GM12878 (cell line): ENCODE measurements around the gene CNTNAP2. TPM values are rescaled to one million over a fixed set of nuclear protein-coding genes. Genes with fewer than 3 reads are reported as not detected.

ENCODE experiments used
- ATAC-seq: fragments of 200-7000 bp; cut with Tn5 transposase; 3 replicates; pipeline ENCODE4 v1.9.1; 2020; ENCODE audit warnings: mild to moderate bottlenecking, moderate library complexity
- BruUV-seq: library from RNA; stranded (reverse); fragments of 400-500 nt; replicated peaks from 2 replicates; lab custom pipeline; 2021; lab: Mats Ljungman, UMichigan
- CTCF ChIA-PET: fragments of 300-600 bp; sonication (Branson Sonifier 250); formaldehyde crosslinking; extraction: SDS; loops from one replicate; lab custom pipeline; 2021; ENCODE audit warnings: inconsistent platforms; lab: Yijun Ruan, JAX
- POLR2A ChIA-PET: fragments of 350-600 bp; formaldehyde crosslinking; extraction: SDS; loops from one replicate; lab custom pipeline; 2021; ENCODE audit warnings: inconsistent platforms; lab: Charles Lee
- RAD21 ChIA-PET: fragments of 300-600 bp; sonication (Branson Sonifier 250); formaldehyde crosslinking; loops from one replicate; lab custom pipeline; 2023; ENCODE audit warnings: antibody characterized with exemption; ENCODE audit not compliant: unreplicated experiment; lab: Charles Lee
- SMC1A ChIA-PET: fragments of 300-600 bp; sonication (Branson Sonifier 250); formaldehyde crosslinking; loops from one replicate; lab custom pipeline; 2023; ENCODE audit not compliant: unreplicated experiment, uncharacterized antibody; lab: Charles Lee
- DNase-seq: peaks from one replicate; pipeline ENCODE4 v3.0.0-alpha.2; 2011; ENCODE audit warnings: low read depth, low spot score
- FAIRE-seq: peaks from 3 replicates; lab custom pipeline; 2011; peaks lifted over from hg19 to GRCh38; lab: Jason Lieb, UNC
- H2AFZ ChIP-seq: 2 replicates; pipeline ENCODE4 v1.6.0; 2011; ENCODE audit warnings: low read depth, low read length, control low read depth; ENCODE audit not compliant: control insufficient read depth
- H3K27ac ChIP-seq: 2 replicates; pipeline ENCODE4 v1.5.1; 2011; ENCODE audit warnings: control low read depth; ENCODE audit not compliant: control insufficient read depth, insufficient read depth
- H3K27me3 ChIP-seq, 2 experiments: replicated peaks in 1 of 2; 2 replicates each; pipeline versions ENCODE4 v1.6.0 to v1.6.1; 2011; ENCODE audit warnings: low read length in 1 of 2; ENCODE audit not compliant: control insufficient read depth in 2 of 2, insufficient read depth in 2 of 2
- H3K36me3 ChIP-seq, 2 experiments: 2 replicates each; pipeline ENCODE4 v1.5.1; 2011; ENCODE audit warnings: low read length in 1 of 2; ENCODE audit not compliant: control insufficient read depth in 2 of 2, insufficient read depth in 2 of 2
- H3K4me1 ChIP-seq: 2 replicates; pipeline ENCODE4 v1.6.1; 2011; ENCODE audit warnings: mild to moderate bottlenecking, low read length, moderate library complexity, mixed read lengths; ENCODE audit not compliant: control insufficient read depth, insufficient read depth
- H3K4me2 ChIP-seq: 2 replicates; pipeline ENCODE4 v1.6.0; 2011; ENCODE audit warnings: control low read depth; ENCODE audit not compliant: control insufficient read depth, insufficient read depth
- H3K4me3 ChIP-seq: fragments of 200-600 bp; sonication (generic); 2 replicates; pipeline ENCODE4 v1.5.1; 2016
- H3K79me2 ChIP-seq: 2 replicates; pipeline ENCODE4 v1.6.0; 2011; ENCODE audit warnings: low read length; ENCODE audit not compliant: control insufficient read depth, insufficient read depth
- H3K9ac ChIP-seq: 2 replicates; pipeline ENCODE4 v1.8.0; 2011; ENCODE audit warnings: low read length, control low read depth, mixed read lengths; ENCODE audit not compliant: control insufficient read depth, insufficient read depth
- H3K9me3 ChIP-seq: replicated peaks from 3 replicates; pipeline ENCODE4 v1.5.1; 2011; ENCODE audit warnings: mild to moderate bottlenecking, low read length; ENCODE audit not compliant: control insufficient read depth, insufficient read depth
- H4K20me1 ChIP-seq: 2 replicates; pipeline ENCODE4 v1.6.0; 2011; ENCODE audit not compliant: control insufficient read depth, insufficient read depth
- ATF3 ChIP-seq: IDR thresholded peaks from 2 replicates; pipeline ENCODE4 v1.6.1; 2011; ENCODE audit warnings: low read depth, mild to moderate bottlenecking, low read length, moderate library complexity, borderline replicate concordance; ENCODE audit errors: extremely low read depth
- CBX5 ChIP-seq: sonication (generic); IDR thresholded peaks from 2 replicates; pipeline ENCODE4 v1.6.1; 2016; ENCODE audit warnings: low read depth, moderate library complexity, mild to moderate bottlenecking, inconsistent platforms
- CREM ChIP-seq: IDR thresholded peaks from 2 replicates; pipeline ENCODE4 v1.6.1; 2014; ENCODE audit warnings: antibody characterized with exemption, low read depth
- HDAC6 ChIP-seq: fragments of 200-600 bp; sonication (generic); IDR thresholded peaks from one replicate; pipeline ENCODE4 v1.8.0; 2017; ENCODE audit warnings: antibody characterized with exemption; ENCODE audit not compliant: unreplicated experiment
- MTA2 ChIP-seq: fragments of 450-650 bp; IDR thresholded peaks from 2 replicates; pipeline ENCODE4 v1.6.1; 2016; ENCODE audit warnings: low read depth, mild to moderate bottlenecking, moderate library complexity
- POLR2AphosphoS5 ChIP-seq: IDR thresholded peaks from 2 replicates; pipeline ENCODE4 v1.6.1; 2011; ENCODE audit warnings: mild to moderate bottlenecking, low read length, inconsistent platforms
- RAD21 ChIP-seq: IDR thresholded peaks from 2 replicates; pipeline ENCODE4 v1.6.1; 2011; ENCODE audit warnings: mild to moderate bottlenecking, low read depth, low read length, moderate library complexity; ENCODE audit not compliant: insufficient read depth
- SIX5 ChIP-seq: IDR thresholded peaks from 2 replicates; pipeline ENCODE4 v1.6.1; 2011; ENCODE audit warnings: mild to moderate bottlenecking, low read depth, low read length, moderate library complexity; ENCODE audit not compliant: severe bottlenecking
- ZBTB33 ChIP-seq: fragments of 450-650 bp; IDR thresholded peaks from 2 replicates; pipeline ENCODE4 v1.6.1; 2017; ENCODE audit warnings: mild to moderate bottlenecking
- WGBS: methylation state at CpG from one replicate; pipeline ENCODE4 v1.1.6; 2016; ENCODE audit warnings: low lambda C conversion rate; ENCODE audit not compliant: insufficient replicate concordance, insufficient coverage; ENCODE audit errors: missing lambda C conversion rate; 5-methylcytosine and 5-hydroxymethylcytosine counted together
- in situ Hi-C: fragments of 300-500 bp; cut with MboI; formaldehyde crosslinking; loops from 9 replicates; pipeline ENCODE4 v1.14.3; 2018; ENCODE audit warnings: mixed read lengths
- intact Hi-C: fragments of 100-400 bp; cut with micrococcal nuclease; formaldehyde crosslinking; loops from one replicate; pipeline ENCODE4 v1.14.2; 2022; ENCODE audit not compliant: unreplicated experiment
- polyA plus RNA-seq, 11 experiments: library from polyadenylated mRNA; depleted of rRNA in 4 of 11; unstranded in 6 of 11; stranded (reverse) in 5 of 11; fragments of >200 nt; fragmentation: Nextera tagmentation in 4 of 11; fragmentation: Illumina TruSeq in 1 of 11; extraction: Ambion mirVana in 4 of 11; extraction: Trizol in 1 of 11; gene quantifications; 1 replicate in 1 of 11; 2 replicates in 10 of 11; pipeline versions ENCODE4 v1.2.1 to v1.2.3, GENCODE V29; 2011 to 2016; ENCODE audit warnings: inconsistent platforms in 2 of 11, missing spikeins in 2 of 11, low read depth in 1 of 11
- total RNA-seq, 4 experiments: library from RNA; depleted of rRNA in 3 of 4; stranded (reverse); fragments of >200 nt in 3 of 4; fragmentation: Illumina TruSeq in 1 of 4; extraction: Trizol in 1 of 4; gene quantifications; 2 replicates each; pipeline versions ENCODE4 v1.2.1 to v1.2.3, GENCODE V29; 2013 to 2021
- TF ChIP-seq, protein P1 (sequence below): fragments of 450-650 bp; IDR thresholded peaks from 2 replicates; pipeline ENCODE4 v1.6.1; 2016; ENCODE audit warnings: mild to moderate bottlenecking
- TF ChIP-seq, protein P2 (sequence below): IDR thresholded peaks from 2 replicates; pipeline ENCODE4 v1.6.1; 2011; ENCODE audit warnings: borderline replicate concordance, low read depth, mild to moderate bottlenecking, moderate library complexity, mixed read lengths, low read length; ENCODE audit not compliant: insufficient read depth; ENCODE audit errors: extremely low read length
- TF ChIP-seq, protein P3 (sequence below): IDR thresholded peaks from 2 replicates; pipeline ENCODE4 v1.6.1; 2012; ENCODE audit warnings: mild to moderate bottlenecking, low read depth, low read length

Gene CNTNAP2
- total and polyA plus RNA-seq, 10 of the 15 experiments (the other 5 are each of a cell fraction or from before 2014, with no cell fraction given), result 0.03 to 0.08 (median 0.03) TPM; not detected in 7

GRCh38 chr7:148245381-148245780 is 2128.8 kb downstream of the CNTNAP2 start (continued):
- TF ChIP-seq ZBTB33 (no peak), ATF3 (no peak)
- TF ChIP-seq, protein P1, sequence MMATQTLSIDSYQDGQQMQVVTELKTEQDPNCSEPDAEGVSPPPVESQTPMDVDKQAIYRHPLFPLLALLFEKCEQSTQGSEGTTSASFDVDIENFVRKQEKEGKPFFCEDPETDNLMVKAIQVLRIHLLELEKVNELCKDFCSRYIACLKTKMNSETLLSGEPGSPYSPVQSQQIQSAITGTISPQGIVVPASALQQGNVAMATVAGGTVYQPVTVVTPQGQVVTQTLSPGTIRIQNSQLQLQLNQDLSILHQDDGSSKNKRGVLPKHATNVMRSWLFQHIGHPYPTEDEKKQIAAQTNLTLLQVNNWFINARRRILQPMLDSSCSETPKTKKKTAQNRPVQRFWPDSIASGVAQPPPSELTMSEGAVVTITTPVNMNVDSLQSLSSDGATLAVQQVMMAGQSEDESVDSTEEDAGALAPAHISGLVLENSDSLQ, result no peak
- TF ChIP-seq, protein P2, sequence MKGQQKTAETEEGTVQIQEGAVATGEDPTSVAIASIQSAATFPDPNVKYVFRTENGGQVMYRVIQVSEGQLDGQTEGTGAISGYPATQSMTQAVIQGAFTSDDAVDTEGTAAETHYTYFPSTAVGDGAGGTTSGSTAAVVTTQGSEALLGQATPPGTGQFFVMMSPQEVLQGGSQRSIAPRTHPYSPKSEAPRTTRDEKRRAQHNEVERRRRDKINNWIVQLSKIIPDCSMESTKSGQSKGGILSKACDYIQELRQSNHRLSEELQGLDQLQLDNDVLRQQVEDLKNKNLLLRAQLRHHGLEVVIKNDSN, result no peak
- TF ChIP-seq, all 136 proteins: peak for 0

- no peaks in the 10 kb centered on the region for H4K20me1 ChIP-seq
- peaks cover 6% of the 10 kb centered on the region for H3K4me1 ChIP-seq
- H3K4me2 ChIP-seq, result no peak overlapping the region
- ATAC-seq (peak; percentile 36), FAIRE-seq (peak; percentile 31), DNase-seq (no peak)
- RAD21 ChIA-PET, result no interaction called here
- no peaks in the 10 kb centered on the region for H3K27me3 ChIP-seq
- H3K27ac ChIP-seq, result no peak overlapping the region
- no peak overlapping the region for H3K9ac ChIP-seq
- H3K79me2 ChIP-seq, result no peaks in the 10 kb centered on the region
- H2AFZ ChIP-seq, result no peak overlapping the region
- H3K36me3 ChIP-seq, result no peaks in the 10 kb centered on the region
- SMC1A ChIA-PET, result no interaction called here
- POLR2A ChIA-PET, result no interaction called here
- no TSS peak for BruUV-seq
- CTCF ChIA-PET, result interaction anchor here (0.9 kb wide), 1 partner anchor 9 kb away, joined by 3 read pairs; no protein-coding TSS in a partner anchor
- H3K4me3 ChIP-seq, result no peak overlapping the region
- in situ Hi-C loops, result loop anchor here (25.0 kb wide), 1 partner anchor 234 kb away; no protein-coding TSS in a partner anchor
- WGBS, result 10% methylated on average over 7 of the region's 7 CpGs
- H3K9me3 ChIP-seq, result no peaks in the 10 kb centered on the region; the same call in 1 of the 3 replicates
- intact Hi-C loops, result no loop called here
- TF ChIP-seq POLR2AphosphoS5 (no peak), SIX5 (no peak), RAD21 (no peak), MTA2 (no peak), CREM (peak; percentile 18; the same call in 1 of the 2 replicates), HDAC6 (no peak), CBX5 (peak; percentile 64; the same call in 1 of the 2 replicates)
- TF ChIP-seq, protein P1, result no peak
- TF ChIP-seq, protein P3, sequence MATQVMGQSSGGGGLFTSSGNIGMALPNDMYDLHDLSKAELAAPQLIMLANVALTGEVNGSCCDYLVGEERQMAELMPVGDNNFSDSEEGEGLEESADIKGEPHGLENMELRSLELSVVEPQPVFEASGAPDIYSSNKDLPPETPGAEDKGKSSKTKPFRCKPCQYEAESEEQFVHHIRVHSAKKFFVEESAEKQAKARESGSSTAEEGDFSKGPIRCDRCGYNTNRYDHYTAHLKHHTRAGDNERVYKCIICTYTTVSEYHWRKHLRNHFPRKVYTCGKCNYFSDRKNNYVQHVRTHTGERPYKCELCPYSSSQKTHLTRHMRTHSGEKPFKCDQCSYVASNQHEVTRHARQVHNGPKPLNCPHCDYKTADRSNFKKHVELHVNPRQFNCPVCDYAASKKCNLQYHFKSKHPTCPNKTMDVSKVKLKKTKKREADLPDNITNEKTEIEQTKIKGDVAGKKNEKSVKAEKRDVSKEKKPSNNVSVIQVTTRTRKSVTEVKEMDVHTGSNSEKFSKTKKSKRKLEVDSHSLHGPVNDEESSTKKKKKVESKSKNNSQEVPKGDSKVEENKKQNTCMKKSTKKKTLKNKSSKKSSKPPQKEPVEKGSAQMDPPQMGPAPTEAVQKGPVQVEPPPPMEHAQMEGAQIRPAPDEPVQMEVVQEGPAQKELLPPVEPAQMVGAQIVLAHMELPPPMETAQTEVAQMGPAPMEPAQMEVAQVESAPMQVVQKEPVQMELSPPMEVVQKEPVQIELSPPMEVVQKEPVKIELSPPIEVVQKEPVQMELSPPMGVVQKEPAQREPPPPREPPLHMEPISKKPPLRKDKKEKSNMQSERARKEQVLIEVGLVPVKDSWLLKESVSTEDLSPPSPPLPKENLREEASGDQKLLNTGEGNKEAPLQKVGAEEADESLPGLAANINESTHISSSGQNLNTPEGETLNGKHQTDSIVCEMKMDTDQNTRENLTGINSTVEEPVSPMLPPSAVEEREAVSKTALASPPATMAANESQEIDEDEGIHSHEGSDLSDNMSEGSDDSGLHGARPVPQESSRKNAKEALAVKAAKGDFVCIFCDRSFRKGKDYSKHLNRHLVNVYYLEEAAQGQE, result no peak
Measured at GRCh38 chr7:148253629-148254028, 2137.0 kb downstream of the CNTNAP2 start.
